ENCODE results near the gene ZCCHC9.
"Not testable (repeated sequence)": the region's sequence is repeated elsewhere in the genome, so short reads cannot be mapped to it uniquely, and the experiment has no call there.

The ZCCHC9 gene, protein sequence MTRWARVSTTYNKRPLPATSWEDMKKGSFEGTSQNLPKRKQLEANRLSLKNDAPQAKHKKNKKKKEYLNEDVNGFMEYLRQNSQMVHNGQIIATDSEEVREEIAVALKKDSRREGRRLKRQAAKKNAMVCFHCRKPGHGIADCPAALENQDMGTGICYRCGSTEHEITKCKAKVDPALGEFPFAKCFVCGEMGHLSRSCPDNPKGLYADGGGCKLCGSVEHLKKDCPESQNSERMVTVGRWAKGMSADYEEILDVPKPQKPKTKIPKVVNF

DNA sequence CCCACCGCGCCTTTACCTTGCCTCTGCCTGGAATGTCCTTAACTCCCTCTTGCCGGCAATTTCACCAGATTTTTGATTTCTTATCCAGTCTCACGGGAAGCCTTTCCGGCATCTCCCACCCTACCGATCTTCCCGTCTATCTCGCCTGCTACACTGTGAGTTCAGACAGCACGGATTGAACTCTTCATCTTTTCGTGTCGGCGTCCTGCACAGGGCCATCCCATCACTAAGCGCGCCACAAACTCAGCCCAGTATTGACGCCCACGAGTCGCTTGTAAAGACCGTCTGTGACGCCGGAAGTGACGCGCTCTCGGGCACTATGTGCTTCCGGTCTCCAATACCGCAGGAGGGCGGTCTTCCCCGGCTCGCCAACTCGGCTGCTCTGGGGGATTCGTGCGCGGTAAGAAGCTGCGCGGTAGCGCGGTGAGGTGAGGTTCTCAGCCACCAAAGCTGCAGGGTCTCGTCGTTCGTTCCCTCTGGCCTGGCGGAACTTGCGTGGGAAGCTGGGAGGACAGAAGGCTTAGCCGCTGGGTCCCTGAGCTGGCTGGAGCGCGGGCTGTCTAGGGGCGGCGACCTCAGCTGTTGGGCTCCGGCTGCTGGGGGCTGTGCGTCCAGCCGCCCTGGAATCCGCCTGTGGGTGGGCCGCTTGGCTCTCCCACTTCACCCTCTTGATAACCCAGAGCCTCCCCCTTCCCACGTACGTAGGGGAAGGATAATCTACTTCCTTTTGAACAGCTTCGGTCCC lies at the start of gene ZCCHC9:
Gene ZCCHC9 (plus strand): TSS at position 317 of the 745 bp plus-strand sequence. CDS start 3,171 bp downstream, outside the sequence.
- peak; percentile 93 for DNase-seq

DNA sequence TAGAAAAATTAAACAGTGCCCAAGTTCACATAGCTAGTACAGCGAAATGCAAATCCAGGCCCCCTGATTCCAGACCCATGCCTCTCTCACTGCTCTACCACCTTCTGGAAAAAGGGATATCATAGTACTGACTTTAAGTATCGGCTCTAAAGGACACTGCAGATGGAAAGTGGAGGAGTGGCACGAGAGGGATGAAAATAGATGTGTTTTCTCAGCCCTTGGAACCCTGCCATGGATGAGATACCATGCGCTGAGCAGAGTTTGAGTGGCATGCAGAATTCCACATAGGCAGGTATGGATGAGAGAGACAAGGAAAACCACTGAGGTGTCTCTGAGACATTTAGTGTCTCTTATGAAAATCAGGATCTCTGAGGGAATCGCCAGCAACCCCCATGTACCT lies 49.5 kb upstream of the ZCCHC9 start:
- no peak for DNase-seq

- DNase-seq = no peak
Measured at GRCh38 chr5:81252904-81253303, 48.5 kb upstream of the ZCCHC9 start.

DNA sequence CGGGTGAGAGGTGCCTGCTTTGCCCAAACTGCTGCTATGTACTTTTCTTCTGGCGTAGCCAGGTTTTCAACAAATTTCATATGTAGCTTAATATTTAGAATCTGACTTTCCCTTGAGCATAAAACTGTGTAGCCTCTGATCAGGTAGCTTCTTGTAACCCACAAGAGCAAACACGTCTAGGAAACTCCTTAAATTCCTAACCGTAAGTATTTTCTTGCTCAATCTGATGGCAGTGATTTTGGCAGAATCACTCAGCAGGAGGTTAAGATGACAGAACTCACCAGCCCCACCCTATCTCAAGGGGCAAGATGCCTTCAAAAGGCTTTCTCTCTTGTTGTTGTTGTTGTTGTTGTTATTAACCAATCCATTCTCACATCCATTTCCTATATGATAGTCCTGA lies 47.5 kb upstream of the ZCCHC9 start:
- no peak for DNase-seq

DNA sequence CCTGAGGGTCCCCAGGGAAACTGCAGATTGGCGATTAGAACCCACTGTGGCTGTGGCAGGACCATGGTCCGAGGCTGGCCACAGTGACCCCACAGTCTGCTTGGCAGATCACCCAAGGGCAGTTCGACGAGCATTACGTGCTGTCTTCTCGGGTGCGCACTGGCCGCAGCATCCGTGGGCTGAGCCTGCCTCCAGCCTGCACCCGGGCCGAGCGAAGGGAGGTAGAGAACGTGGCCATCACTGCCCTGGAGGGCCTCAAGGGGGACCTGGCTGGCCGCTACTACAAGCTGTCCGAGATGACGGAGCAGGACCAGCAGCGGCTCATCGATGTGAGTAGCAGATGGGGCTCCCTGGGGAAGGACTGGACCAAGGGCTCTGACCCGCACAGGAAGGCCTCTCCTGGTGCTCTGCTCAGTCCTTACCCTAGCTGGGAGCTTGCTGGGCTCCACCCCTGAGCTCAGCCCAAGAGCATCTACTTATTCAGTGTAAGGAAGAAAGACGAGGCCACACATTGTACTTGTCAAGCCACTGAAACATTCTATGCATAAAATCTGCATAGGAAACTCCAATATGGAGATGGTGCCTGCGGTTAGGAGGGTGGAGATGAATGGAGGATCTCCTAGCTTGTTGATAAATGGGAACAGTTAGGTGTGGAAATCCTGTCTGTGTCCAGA lies 46.4 kb upstream of the ZCCHC9 start:
- DNase-seq = no peak

DNA sequence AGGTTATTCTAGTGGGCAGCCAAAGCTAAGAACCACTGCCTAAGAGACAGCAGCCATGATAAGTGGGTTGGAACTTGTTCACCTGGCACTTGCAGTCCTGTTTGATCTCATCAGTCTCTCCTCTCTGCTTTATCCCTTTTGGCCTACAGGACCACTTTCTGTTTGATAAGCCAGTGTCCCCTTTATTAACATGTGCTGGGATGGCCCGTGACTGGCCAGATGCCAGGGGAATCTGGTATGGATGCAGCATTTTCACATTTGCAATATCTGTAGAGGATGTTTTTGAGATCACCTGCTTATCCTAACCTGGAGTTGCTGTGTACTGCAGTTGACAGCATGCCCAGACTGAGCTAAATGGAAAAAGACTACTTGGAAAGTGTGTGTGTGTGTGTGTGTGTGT lies 44.6 kb upstream of the ZCCHC9 start:
- no peak for DNase-seq

GRCh38 chr5:81262796-81263195 lies 38.6 kb upstream of the ZCCHC9 start:
- not testable (repeated sequence) for DNase-seq

DNA sequence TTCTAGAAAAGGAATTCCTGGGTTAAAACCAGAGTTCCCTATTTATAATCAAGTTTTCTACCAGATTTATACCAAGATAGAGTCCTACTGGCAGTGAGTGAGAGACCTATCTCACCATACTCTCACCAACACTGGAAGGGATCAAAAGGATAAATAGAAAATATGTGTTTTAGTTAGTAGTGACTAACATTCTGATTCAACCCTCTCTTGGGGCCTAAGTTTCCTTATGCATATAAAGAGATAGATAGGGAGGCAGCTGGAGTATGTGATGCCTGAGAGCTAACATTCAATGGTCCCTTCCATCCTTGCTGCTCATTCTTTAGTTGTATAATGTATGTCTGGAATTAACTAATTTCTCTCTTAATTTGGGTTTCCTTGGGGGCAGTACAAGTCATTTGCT lies 36.3 kb upstream of the ZCCHC9 start:
- no peak for DNase-seq

GRCh38 chr5:81268521-81269196 lies 32.7 kb upstream of the ZCCHC9 start:
- no peak for DNase-seq

- no peak for DNase-seq
Measured at GRCh38 chr5:81269751-81270393, 31.5 kb upstream of the ZCCHC9 start.

- not testable (repeated sequence) for DNase-seq
Measured at GRCh38 chr5:81270394-81271027, 30.9 kb upstream of the ZCCHC9 start.

DNA sequence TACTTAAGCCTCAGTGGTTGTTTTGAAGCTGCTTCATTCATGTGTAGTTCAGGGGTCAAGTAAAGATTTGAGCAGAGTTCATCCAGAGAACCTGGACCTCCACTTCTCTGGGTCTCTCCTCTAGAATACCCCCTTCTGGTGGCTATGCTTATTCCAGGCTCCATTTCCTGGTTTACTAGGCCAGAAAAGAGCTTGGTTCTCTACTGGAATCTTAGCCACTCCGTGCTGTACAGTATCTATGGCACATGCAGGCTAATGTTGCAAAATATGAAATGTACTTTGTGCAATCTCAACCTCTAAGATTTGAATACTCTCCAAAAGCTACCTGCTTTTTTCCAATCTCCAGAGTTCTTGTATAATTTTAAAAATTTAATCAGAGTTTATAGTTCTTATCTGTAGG lies 17.4 kb upstream of the ZCCHC9 start:
- no peak for DNase-seq

DNA sequence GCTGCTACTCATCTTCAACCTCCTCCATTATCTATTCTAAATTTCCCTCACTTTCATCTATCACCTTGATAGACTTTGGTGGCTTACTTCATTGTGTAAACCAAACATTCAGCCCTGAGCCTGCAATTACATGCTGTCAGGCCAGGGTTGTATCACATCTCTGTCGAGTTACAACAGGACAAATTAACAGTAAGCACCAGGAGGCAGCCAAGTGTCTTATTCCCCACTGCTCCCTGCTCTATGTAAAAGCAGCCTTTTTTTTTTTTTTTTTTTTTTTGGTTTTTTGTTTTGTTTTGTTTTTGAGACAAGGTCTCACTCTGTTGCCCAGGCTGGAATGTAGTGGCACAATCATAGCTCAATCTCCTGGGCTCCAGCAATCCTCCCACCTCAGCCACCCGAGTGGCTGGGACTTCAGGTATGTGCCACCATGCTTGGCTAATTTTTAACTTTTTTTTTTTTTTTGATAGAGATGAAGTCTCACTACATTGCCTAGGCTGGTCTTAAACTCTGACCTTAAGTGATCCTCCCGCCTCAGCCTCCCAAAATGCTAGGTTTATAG lies 15.2 kb upstream of the ZCCHC9 start:
- no peak for DNase-seq

DNA sequence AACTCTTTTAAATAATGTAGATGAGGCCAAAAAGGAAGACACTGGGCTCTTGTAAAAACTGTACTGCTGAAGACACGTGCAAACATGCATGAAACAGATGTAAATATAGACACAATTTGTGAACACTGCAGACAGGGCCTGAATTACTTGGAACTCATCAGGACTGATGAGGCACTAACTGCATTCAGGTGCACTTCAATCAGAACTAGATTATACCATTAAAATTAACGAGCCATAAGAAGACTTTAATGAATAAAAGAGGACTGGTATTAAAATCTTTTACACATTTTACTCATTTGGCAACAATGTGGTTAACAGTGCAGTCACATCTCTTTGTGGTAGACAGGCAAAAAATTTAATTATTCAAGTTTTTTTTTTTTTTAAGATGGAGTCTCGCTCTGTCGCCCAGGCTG lies 13.4 kb upstream of the ZCCHC9 start:
- no peak for DNase-seq

DNA sequence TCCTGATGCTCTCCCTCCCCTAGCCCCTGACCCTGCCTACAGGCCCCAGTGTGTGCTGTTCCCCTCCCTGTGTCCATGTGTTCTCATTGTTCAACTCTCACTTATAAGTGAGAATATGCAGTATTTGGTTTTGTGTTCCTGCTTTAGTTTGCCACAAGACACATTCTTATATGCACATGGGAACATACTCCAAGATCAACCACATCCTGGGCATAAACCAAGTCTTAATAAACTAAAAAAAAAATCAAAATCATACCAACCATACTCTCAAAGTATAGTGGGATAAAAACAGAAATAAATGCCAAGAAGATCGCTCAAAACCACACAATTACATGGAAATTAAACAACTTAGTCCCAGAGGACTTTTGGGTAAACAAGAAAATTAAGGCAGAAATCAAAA lies 11.2 kb upstream of the ZCCHC9 start:
- DNase-seq = no peak

- DNase-seq = no peak
Measured at GRCh38 chr5:81292130-81292529, 9.3 kb upstream of the ZCCHC9 start.

GRCh38 chr5:81294021-81294420 lies 7.4 kb upstream of the ZCCHC9 start:
- DNase-seq = not testable (repeated sequence)

GRCh38 chr5:81297531-81297930 lies 3.9 kb upstream of the ZCCHC9 start:
- no peak for DNase-seq

GRCh38 chr5:81300921-81301270 lies 491 bp upstream of the ZCCHC9 start:
- DNase-seq = no peak

- no peak for DNase-seq
Measured at GRCh38 chr5:81302596-81302995, 1.2 kb downstream of the ZCCHC9 start.

DNA sequence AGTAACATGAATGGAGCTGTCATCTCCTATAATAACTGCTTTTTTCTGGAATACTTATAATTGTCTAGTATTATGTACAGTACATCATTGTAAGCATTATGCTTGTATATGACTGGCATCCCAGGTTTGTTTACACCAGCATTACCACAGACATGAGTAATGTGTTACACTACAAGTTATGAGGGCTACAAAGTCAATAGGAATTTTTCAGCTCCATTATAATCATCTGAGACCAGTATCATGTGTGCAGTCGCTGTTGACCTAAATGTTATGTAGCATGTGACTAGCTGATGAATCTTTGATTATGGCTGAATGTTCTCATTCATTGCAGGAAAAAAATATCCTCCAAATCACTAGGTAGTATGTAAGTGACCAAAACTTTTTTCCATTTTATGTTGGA lies 2.2 kb downstream of the ZCCHC9 start:
- DNase-seq = no peak

DNA sequence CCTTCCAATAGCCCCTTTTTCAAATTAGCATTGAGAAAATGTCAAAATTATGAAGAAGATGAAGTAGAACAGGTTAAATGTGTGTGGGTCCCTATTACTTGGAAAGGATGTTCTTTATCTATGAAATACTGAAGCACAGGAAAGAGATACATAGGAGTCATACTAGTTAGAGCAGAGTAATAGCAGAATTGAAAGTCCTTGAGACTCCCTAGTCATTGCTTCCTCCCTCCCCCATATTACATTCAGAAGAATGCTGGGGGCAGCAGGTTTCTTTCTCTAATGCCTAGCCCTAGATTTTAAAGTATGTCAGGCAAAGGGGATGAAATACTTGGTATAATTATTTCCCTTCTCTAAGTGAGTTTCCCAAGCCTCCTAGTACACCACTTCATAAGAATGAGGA lies 4.4 kb downstream of the ZCCHC9 start:
- DNase-seq = no peak
